ENCODE results near the gene GALNT2.

GALNT2 gene

DNA sequence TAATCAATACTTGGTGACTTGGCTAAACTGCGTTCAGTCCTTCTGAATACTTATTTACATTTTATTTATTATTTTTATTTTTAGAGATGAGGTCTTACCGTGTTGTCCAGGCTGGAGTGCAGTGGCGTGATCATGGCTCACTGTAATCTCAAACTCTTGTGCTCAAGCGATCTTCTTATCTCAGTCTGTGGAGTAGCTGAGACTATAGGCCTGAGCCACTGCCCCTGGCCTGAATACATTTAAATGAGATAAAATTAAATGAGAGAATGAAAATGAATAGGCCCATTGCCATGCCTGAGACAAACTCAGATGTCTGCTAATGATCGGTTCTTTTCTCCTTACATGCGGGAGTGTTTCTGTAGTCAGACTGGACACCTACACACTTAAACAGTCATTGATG is 86.0 kb downstream of the GALNT2 start:
- no peak overlapping the region for H3K27ac ChIP-seq
- TF ChIP-seq, protein P1, sequence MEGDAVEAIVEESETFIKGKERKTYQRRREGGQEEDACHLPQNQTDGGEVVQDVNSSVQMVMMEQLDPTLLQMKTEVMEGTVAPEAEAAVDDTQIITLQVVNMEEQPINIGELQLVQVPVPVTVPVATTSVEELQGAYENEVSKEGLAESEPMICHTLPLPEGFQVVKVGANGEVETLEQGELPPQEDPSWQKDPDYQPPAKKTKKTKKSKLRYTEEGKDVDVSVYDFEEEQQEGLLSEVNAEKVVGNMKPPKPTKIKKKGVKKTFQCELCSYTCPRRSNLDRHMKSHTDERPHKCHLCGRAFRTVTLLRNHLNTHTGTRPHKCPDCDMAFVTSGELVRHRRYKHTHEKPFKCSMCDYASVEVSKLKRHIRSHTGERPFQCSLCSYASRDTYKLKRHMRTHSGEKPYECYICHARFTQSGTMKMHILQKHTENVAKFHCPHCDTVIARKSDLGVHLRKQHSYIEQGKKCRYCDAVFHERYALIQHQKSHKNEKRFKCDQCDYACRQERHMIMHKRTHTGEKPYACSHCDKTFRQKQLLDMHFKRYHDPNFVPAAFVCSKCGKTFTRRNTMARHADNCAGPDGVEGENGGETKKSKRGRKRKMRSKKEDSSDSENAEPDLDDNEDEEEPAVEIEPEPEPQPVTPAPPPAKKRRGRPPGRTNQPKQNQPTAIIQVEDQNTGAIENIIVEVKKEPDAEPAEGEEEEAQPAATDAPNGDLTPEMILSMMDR (IDR thresholded peaks at IDR 0.05) = no peak
- no peak for TF ChIP-seq ZFX (IDR thresholded peaks at IDR 0.05; ENCODE audit: borderline replicate concordance)

- TF ChIP-seq, protein P1 (IDR thresholded peaks at IDR 0.05) = no peak
- TF ChIP-seq ZFX (IDR thresholded peaks at IDR 0.05; ENCODE audit: borderline replicate concordance) = no peak
- no peak overlapping the region for H3K27ac ChIP-seq
Measured at GRCh38 chr1:230153641-230154296, 86.7 kb downstream of the GALNT2 start.

- no peak overlapping the region for H3K27ac ChIP-seq
- TF ChIP-seq, protein P1 (IDR thresholded peaks at IDR 0.05) = no peak
- TF ChIP-seq ZFX (IDR thresholded peaks at IDR 0.05; ENCODE audit: borderline replicate concordance) = no peak
Measured at GRCh38 chr1:230155021-230155420, 88.0 kb downstream of the GALNT2 start.

GRCh38 chr1:230156068-230156467 is 89.0 kb downstream of the GALNT2 start:
- no peak overlapping the region for H3K27ac ChIP-seq
- no peak for TF ChIP-seq ZFX (IDR thresholded peaks at IDR 0.05; ENCODE audit: borderline replicate concordance)
- TF ChIP-seq, protein P1 (IDR thresholded peaks at IDR 0.05) = no peak

DNA sequence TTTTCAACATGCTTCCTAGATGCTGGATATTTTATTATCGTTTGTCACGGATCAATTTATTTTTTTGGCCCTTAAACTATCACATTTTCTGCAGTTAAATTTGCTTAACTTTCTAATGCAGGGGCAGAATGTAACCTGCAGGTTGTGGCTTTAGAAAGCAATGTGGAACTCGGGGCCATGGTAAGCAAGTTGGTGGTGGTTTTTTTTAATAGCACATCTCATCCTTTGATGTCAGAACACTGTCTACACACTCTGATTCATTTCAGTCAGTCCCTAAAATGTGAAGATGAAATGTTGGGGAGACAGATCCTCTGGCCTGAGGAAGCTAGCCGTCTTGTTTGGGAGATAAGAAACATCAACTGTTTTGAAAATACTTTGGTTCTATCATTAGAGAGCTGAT is 89.5 kb downstream of the GALNT2 start:
- TF ChIP-seq ZFX (IDR thresholded peaks at IDR 0.05; ENCODE audit: borderline replicate concordance) = no peak
- TF ChIP-seq, protein P1 (IDR thresholded peaks at IDR 0.05) = no peak
- H3K27ac ChIP-seq = no peak overlapping the region

- no peak overlapping the region for H3K27ac ChIP-seq
- TF ChIP-seq ZFX (IDR thresholded peaks at IDR 0.05; ENCODE audit: borderline replicate concordance) = no peak
Measured at GRCh38 chr1:230157420-230158390, 90.7 kb downstream of the GALNT2 start.

- no peak overlapping the region for H3K27ac ChIP-seq
- TF ChIP-seq, protein P1 (IDR thresholded peaks at IDR 0.05) = no peak
- no peak for TF ChIP-seq ZFX (IDR thresholded peaks at IDR 0.05; ENCODE audit: borderline replicate concordance)
Measured at GRCh38 chr1:230158415-230159291, 91.6 kb downstream of the GALNT2 start.
